ENCODE results near the gene SYNJ2BP.

DNA sequence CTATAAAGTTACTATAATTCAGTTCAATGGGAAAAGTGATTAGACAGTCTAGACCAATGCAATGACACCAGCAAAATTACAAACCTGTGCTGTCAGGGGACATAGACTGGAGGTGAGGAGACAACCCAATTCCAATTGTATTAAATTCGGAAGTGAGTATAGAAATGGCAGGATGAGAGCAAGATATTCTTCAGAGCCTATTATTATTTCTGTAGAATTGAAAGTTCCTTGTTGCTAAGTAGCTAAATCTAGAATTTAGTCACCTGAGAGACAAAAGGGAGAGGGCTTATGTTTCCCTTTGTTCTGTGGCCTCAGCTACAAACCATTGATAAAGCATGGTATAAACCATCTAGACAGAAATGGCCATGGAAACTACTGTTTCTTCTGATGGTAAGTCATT is 35.0 kb upstream of the SYNJ2BP start, which contains the start of gene ADAM21:
- TF ChIP-seq, protein P1, sequence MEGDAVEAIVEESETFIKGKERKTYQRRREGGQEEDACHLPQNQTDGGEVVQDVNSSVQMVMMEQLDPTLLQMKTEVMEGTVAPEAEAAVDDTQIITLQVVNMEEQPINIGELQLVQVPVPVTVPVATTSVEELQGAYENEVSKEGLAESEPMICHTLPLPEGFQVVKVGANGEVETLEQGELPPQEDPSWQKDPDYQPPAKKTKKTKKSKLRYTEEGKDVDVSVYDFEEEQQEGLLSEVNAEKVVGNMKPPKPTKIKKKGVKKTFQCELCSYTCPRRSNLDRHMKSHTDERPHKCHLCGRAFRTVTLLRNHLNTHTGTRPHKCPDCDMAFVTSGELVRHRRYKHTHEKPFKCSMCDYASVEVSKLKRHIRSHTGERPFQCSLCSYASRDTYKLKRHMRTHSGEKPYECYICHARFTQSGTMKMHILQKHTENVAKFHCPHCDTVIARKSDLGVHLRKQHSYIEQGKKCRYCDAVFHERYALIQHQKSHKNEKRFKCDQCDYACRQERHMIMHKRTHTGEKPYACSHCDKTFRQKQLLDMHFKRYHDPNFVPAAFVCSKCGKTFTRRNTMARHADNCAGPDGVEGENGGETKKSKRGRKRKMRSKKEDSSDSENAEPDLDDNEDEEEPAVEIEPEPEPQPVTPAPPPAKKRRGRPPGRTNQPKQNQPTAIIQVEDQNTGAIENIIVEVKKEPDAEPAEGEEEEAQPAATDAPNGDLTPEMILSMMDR (IDR thresholded peaks at IDR 0.05 in 8 of 11, conservative IDR thresholded peaks at IDR 0.05 in 3 of 11) = no peak
- no peak for TF ChIP-seq POLR2AphosphoS5 (IDR thresholded peaks at IDR 0.05)
